Measurements from ENCODE around the gene PLCH1.
A peak's percentile ranks its signal among the peaks of the same experiment; 100 is the strongest.

Gene PLCH1

GRCh38 chr3:155747286-155747945 is 2.5 kb upstream of the PLCH1 start:
- no peak overlapping the region for H3K4me3 ChIP-seq (ENCODE audit: low read depth, low read length)
- no peaks in the 10 kb centered on the region for H3K9me3 ChIP-seq (ENCODE audit: control insufficient read depth, insufficient read depth, low read depth, low read length)
- CTCF ChIA-PET: interaction anchor here (0.7 to 1.0 kb wide), 2 partner anchors 59 to 123 kb away, joined by 3 to 4 read pairs; partner anchors contain the start of gene C3orf33
- no peaks in the 10 kb centered on the region for H3K36me3 ChIP-seq (ENCODE audit: control insufficient read depth in 2 of 2, insufficient read depth in 1 of 2, low read length in 2 of 2)
- H3K4me1 ChIP-seq (ENCODE audit: control insufficient read depth, insufficient read depth, low read length): peaks cover 16% of the 10 kb centered on the region
- no peak overlapping the region for H3K27ac ChIP-seq (ENCODE audit: extremely low read depth, low read depth, low read length)
- POLR2A ChIA-PET: no interaction called here
- TF ChIP-seq ZBTB8A (tag by site-specific recombination; IDR thresholded peaks at IDR 0.05) (no peak), ZNF214 (tag by site-specific recombination; IDR thresholded peaks at IDR 0.05; ENCODE audit: borderline replicate concordance) (no peak), PRDM6 (tag by site-specific recombination; IDR thresholded peaks at IDR 0.05) (peak; percentile 26; the same call in 1 of the 2 replicates), ZNF426 (tag by site-specific recombination; IDR thresholded peaks at IDR 0.05) (no peak), ZNF335 (tag by site-specific recombination; conservative IDR thresholded peaks at IDR 0.05) (peak; percentile 28; the same call in 1 of the 2 replicates), FEZF1 (tag by site-specific recombination; IDR thresholded peaks at IDR 0.05) (no peak), ZNF280C (tag by site-specific recombination; IDR thresholded peaks at IDR 0.05) (no peak)

GRCh38 chr3:155746703-155747102 is 1.8 kb upstream of the PLCH1 start:
- Histone ChIP-seq H3K4me1 (ENCODE audit: control insufficient read depth, insufficient read depth, low read length) (peaks cover 16% of the 10 kb centered on the region), H3K27ac (ENCODE audit: extremely low read depth, low read depth, low read length) (no peak overlapping the region), H3K9me3 (ENCODE audit: control insufficient read depth, insufficient read depth, low read depth, low read length) (no peaks in the 10 kb centered on the region), H3K4me3 (ENCODE audit: low read depth, low read length) (no peak overlapping the region), H3K36me3 (ENCODE audit: control insufficient read depth in 2 of 2, insufficient read depth in 1 of 2, low read length in 2 of 2) (no peaks in the 10 kb centered on the region)
- TF ChIP-seq ZNF202 (tag by site-specific recombination; IDR thresholded peaks at IDR 0.05; ENCODE audit: borderline replicate concordance) (no peak), ZNF544 (tag by site-specific recombination; IDR thresholded peaks at IDR 0.05) (no peak), ATF2 (tag by site-specific recombination; IDR thresholded peaks at IDR 0.05; ENCODE audit: low read depth) (no peak), BCL11A (tag by site-specific recombination; IDR thresholded peaks at IDR 0.05; ENCODE audit: low read depth) (no peak)
- ChIA-PET POLR2A (interaction anchor here (1.4 kb wide), 1 partner anchor 59 kb away, joined by 7 read pairs; the partner anchor contains the start of gene C3orf33), CTCF (interaction anchor here (0.7 to 1.0 kb wide), 2 partner anchors 59 to 123 kb away, joined by 3 to 4 read pairs; partner anchors contain the start of gene C3orf33)

GRCh38 chr3:155745795-155746550 is 1.1 kb upstream of the PLCH1 start:
- CTCF ChIA-PET: no interaction called here
- POLR2A ChIA-PET: interaction anchor here (1.4 kb wide), 1 partner anchor 60 kb away, joined by 7 read pairs; the partner anchor contains the start of gene C3orf33
- no peaks in the 10 kb centered on the region for H3K36me3 ChIP-seq (ENCODE audit: control insufficient read depth in 2 of 2, insufficient read depth in 1 of 2, low read length in 2 of 2)

More at GRCh38 chr3:155745795-155746550, 1.1 kb upstream of the PLCH1 start:
- peaks cover 16% of the 10 kb centered on the region for H3K4me1 ChIP-seq (ENCODE audit: control insufficient read depth, insufficient read depth, low read length)
- H3K4me3 ChIP-seq (ENCODE audit: low read depth, low read length): peak overlapping the region; percentile 5; the same call in 1 of the 2 replicates
- H3K9me3 ChIP-seq (ENCODE audit: control insufficient read depth, insufficient read depth, low read depth, low read length): no peaks in the 10 kb centered on the region
- peak overlapping the region; percentile 27; the same call in 1 of the 2 replicates for H3K27ac ChIP-seq (ENCODE audit: extremely low read depth, low read depth, low read length)
- 0 out of 2 replicates have a peak, but pooled peaks have one; percentile 15 for TF ChIP-seq ZNF660 (tag by site-specific recombination; IDR thresholded peaks at IDR 0.05)
- TF ChIP-seq ZNF558 (tag by site-specific recombination; IDR thresholded peaks at IDR 0.05): no peak
- no peak for TF ChIP-seq ZNF433 (tag by site-specific recombination; IDR thresholded peaks at IDR 0.05; ENCODE audit: low read depth)
- TF ChIP-seq SALL2 (tag by site-specific recombination; IDR thresholded peaks at IDR 0.05; ENCODE audit: borderline replicate concordance): no peak
- TF ChIP-seq ZNF341 (tag by site-specific recombination; IDR thresholded peaks at IDR 0.05; ENCODE audit: low read depth): peak; percentile 96
- TF ChIP-seq ZBTB17 (tag by site-specific recombination; IDR thresholded peaks at IDR 0.05): peak; percentile 76
- peak; percentile 33; the same call in 1 of the 2 replicates for TF ChIP-seq ZNF335 (tag by site-specific recombination; conservative IDR thresholded peaks at IDR 0.05)
- TF ChIP-seq, protein P1, sequence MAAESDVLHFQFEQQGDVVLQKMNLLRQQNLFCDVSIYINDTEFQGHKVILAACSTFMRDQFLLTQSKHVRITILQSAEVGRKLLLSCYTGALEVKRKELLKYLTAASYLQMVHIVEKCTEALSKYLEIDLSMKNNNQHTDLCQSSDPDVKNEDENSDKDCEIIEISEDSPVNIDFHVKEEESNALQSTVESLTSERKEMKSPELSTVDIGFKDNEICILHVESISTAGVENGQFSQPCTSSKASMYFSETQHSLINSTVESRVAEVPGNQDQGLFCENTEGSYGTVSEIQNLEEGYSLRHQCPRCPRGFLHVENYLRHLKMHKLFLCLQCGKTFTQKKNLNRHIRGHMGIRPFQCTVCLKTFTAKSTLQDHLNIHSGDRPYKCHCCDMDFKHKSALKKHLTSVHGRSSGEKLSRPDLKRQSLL (tag by site-specific recombination; IDR thresholded peaks at IDR 0.05): peak; percentile 23; the same call in 1 of the 2 replicates
